ENCODE measurements around the gene DNAJC11. TPM values are rescaled to one million over a fixed set of nuclear protein-coding genes. Genes with fewer than 3 reads are reported as not detected.
A peak's percentile ranks its signal among the peaks of the same experiment; 100 is the strongest.

DNAJC11 gene
- total and polyA plus RNA-seq, 4 experiments from 2014 or later = 10.5 to 41.6 (median 31.7) TPM

- Histone ChIP-seq H3K4me3 (ENCODE audit: low read length in 2 of 2) (no peak overlapping the region), H3K4me1 (ENCODE audit: insufficient read depth, low read length) (no peaks in the 10 kb centered on the region), H3K36me3 (ENCODE audit: insufficient read depth, low read length) (no peaks in the 10 kb centered on the region), H3K27ac (ENCODE audit: low read depth, low read length) (no peak overlapping the region), H3K27me3 (ENCODE audit: insufficient read depth, low read length) (no peaks in the 10 kb centered on the region), H3K9me3 (ENCODE audit: control insufficient read depth in 1 of 2, low read length in 2 of 2) (no peaks in the 10 kb centered on the region)
- H3K27ac Mint-ChIP-seq = peak overlapping the region in 2 of 7 donors; percentile 41 to 68
- peaks cover 10 to 22% (median 15%) of the 10 kb centered on the region in 4 donors for H3K4me1 Mint-ChIP-seq
- peaks cover 0 to 3% (median 0%) of the 10 kb centered on the region in 8 donors for H3K9me3 Mint-ChIP-seq
- POLR2A ChIA-PET (ENCODE audit: partially characterized antibody) = no interaction called here
- DNase-seq = no peak
- no peaks in the 10 kb centered on the region for H3K36me3 Mint-ChIP-seq
- H3K4me3 Mint-ChIP-seq = no peak overlapping the region
- CTCF ChIA-PET (ENCODE audit: partially characterized antibody) = no interaction called here
- intact Hi-C loops (cut with micrococcal nuclease) = no loop called here
- H3K27me3 Mint-ChIP-seq = peaks cover 0 to 5% of the 10 kb centered on the region in 2 donors
Measured at GRCh38 chr1:6738987-6739676, 37.5 kb upstream of the DNAJC11 start.

- CTCF ChIA-PET (ENCODE audit: partially characterized antibody) = no interaction called here
- no peak overlapping the region for H3K27ac ChIP-seq (ENCODE audit: low read depth, low read length)
- Mint-ChIP-seq H3K4me3 (no peak overlapping the region), H3K27ac (no peak overlapping the region), H3K4me1 (peaks cover 6 to 11% (median 10%) of the 10 kb centered on the region in 4 donors), H3K36me3 (no peaks in the 10 kb centered on the region), H3K9me3 (no peaks in the 10 kb centered on the region), H3K27me3 (peaks cover 0 to 4% of the 10 kb centered on the region in 2 donors)
- no peaks in the 10 kb centered on the region for H3K4me1 ChIP-seq (ENCODE audit: insufficient read depth, low read length)
- H3K4me3 ChIP-seq (ENCODE audit: low read length in 2 of 2) = no peak overlapping the region
- POLR2A ChIA-PET (ENCODE audit: partially characterized antibody) = no interaction called here
- no peaks in the 10 kb centered on the region for H3K36me3 ChIP-seq (ENCODE audit: insufficient read depth, low read length)
- H3K9me3 ChIP-seq (ENCODE audit: control insufficient read depth in 1 of 2, low read length in 2 of 2) = no peaks in the 10 kb centered on the region
- no peaks in the 10 kb centered on the region for H3K27me3 ChIP-seq (ENCODE audit: insufficient read depth, low read length)
- DNase-seq = no peak
- intact Hi-C loops (cut with micrococcal nuclease) = no loop called here
Measured at GRCh38 chr1:6732942-6733341, 31.3 kb upstream of the DNAJC11 start.

- intact Hi-C loops (cut with micrococcal nuclease) = no loop called here
- H3K36me3 Mint-ChIP-seq = no peaks in the 10 kb centered on the region
- DNase-seq = no peak
- no peaks in the 10 kb centered on the region for H3K9me3 ChIP-seq (ENCODE audit: control insufficient read depth in 1 of 2, low read length in 2 of 2)
- H3K4me3 ChIP-seq (ENCODE audit: low read length in 2 of 2) = no peak overlapping the region
- H3K4me1 Mint-ChIP-seq = peaks cover 7 to 12% (median 10%) of the 10 kb centered on the region in 4 donors
- H3K4me1 ChIP-seq (ENCODE audit: insufficient read depth, low read length) = no peaks in the 10 kb centered on the region
- H3K27ac ChIP-seq (ENCODE audit: low read depth, low read length) = no peak overlapping the region
- ChIA-PET POLR2A (ENCODE audit: partially characterized antibody) (no interaction called here), CTCF (ENCODE audit: partially characterized antibody) (interaction anchor here (1.4 kb wide), 1 partner anchor 159 kb away, joined by 4 read pairs; no protein-coding TSS in a partner anchor)
- no peaks in the 10 kb centered on the region for H3K9me3 Mint-ChIP-seq
- H3K27me3 Mint-ChIP-seq = peaks cover 4 to 7% of the 10 kb centered on the region in 2 donors
- no peak overlapping the region for H3K4me3 Mint-ChIP-seq
- H3K27ac Mint-ChIP-seq = no peak overlapping the region
- no peaks in the 10 kb centered on the region for H3K36me3 ChIP-seq (ENCODE audit: insufficient read depth, low read length)
- H3K27me3 ChIP-seq (ENCODE audit: insufficient read depth, low read length) = no peaks in the 10 kb centered on the region
Measured at GRCh38 chr1:6731905-6732304, 30.3 kb upstream of the DNAJC11 start.

- Histone ChIP-seq H3K36me3 (ENCODE audit: insufficient read depth, low read length) (no peaks in the 10 kb centered on the region), H3K4me3 (ENCODE audit: low read length in 2 of 2) (no peak overlapping the region), H3K4me1 (ENCODE audit: insufficient read depth, low read length) (no peaks in the 10 kb centered on the region), H3K27me3 (ENCODE audit: insufficient read depth, low read length) (no peaks in the 10 kb centered on the region), H3K27ac (ENCODE audit: low read depth, low read length) (no peak overlapping the region), H3K9me3 (ENCODE audit: control insufficient read depth in 1 of 2, low read length in 2 of 2) (no peaks in the 10 kb centered on the region)
- POLR2A ChIA-PET (ENCODE audit: partially characterized antibody) = no interaction called here
- Mint-ChIP-seq H3K4me3 (no peak overlapping the region), H3K27ac (peak overlapping the region in 2 of 7 donors; percentile 22 to 24), H3K27me3 (peaks cover 4 to 7% of the 10 kb centered on the region in 2 donors), H3K4me1 (peaks cover 7 to 12% (median 10%) of the 10 kb centered on the region in 4 donors), H3K9me3 (no peaks in the 10 kb centered on the region), H3K36me3 (no peaks in the 10 kb centered on the region)
- DNase-seq = no peak
- CTCF ChIA-PET (ENCODE audit: partially characterized antibody) = interaction anchor here (0.7 to 1.4 kb wide), 3 partner anchors 12 to 339 kb away, joined by 3 to 4 read pairs (median 3); no protein-coding TSS in a partner anchor
- intact Hi-C loops (cut with micrococcal nuclease) = no loop called here
Measured at GRCh38 chr1:6730880-6731279, 29.3 kb upstream of the DNAJC11 start.

- Histone ChIP-seq H3K27ac (ENCODE audit: low read depth, low read length) (no peak overlapping the region), H3K36me3 (ENCODE audit: insufficient read depth, low read length) (no peaks in the 10 kb centered on the region), H3K9me3 (ENCODE audit: control insufficient read depth in 1 of 2, low read length in 2 of 2) (no peaks in the 10 kb centered on the region), H3K4me1 (ENCODE audit: insufficient read depth, low read length) (no peaks in the 10 kb centered on the region), H3K27me3 (ENCODE audit: insufficient read depth, low read length) (no peaks in the 10 kb centered on the region), H3K4me3 (ENCODE audit: low read length in 2 of 2) (no peak overlapping the region)
- H3K27ac Mint-ChIP-seq = no peak overlapping the region
- H3K36me3 Mint-ChIP-seq = no peaks in the 10 kb centered on the region
- H3K27me3 Mint-ChIP-seq = peaks cover 4 to 7% of the 10 kb centered on the region in 2 donors
- no peak for DNase-seq
- peaks cover 7 to 12% (median 10%) of the 10 kb centered on the region in 4 donors for H3K4me1 Mint-ChIP-seq
- POLR2A ChIA-PET (ENCODE audit: partially characterized antibody) = no interaction called here
- H3K4me3 Mint-ChIP-seq = no peak overlapping the region
- intact Hi-C loops (cut with micrococcal nuclease) = no loop called here
- H3K9me3 Mint-ChIP-seq = no peaks in the 10 kb centered on the region
- CTCF ChIA-PET (ENCODE audit: partially characterized antibody) = interaction anchor here (0.7 to 1.0 kb wide), 2 partner anchors 11 to 340 kb away, joined by 3 read pairs; no protein-coding TSS in a partner anchor
Measured at GRCh38 chr1:6730473-6730872, 28.9 kb upstream of the DNAJC11 start.

GRCh38 chr1:6727535-6727934 lies 25.9 kb upstream of the DNAJC11 start:
- peaks cover 4 to 6% of the 10 kb centered on the region in 2 donors for H3K27me3 Mint-ChIP-seq
- Histone ChIP-seq H3K27ac (ENCODE audit: low read depth, low read length) (no peak overlapping the region), H3K9me3 (ENCODE audit: control insufficient read depth in 1 of 2, low read length in 2 of 2) (no peaks in the 10 kb centered on the region), H3K36me3 (ENCODE audit: insufficient read depth, low read length) (no peaks in the 10 kb centered on the region), H3K4me1 (ENCODE audit: insufficient read depth, low read length) (no peaks in the 10 kb centered on the region), H3K27me3 (ENCODE audit: insufficient read depth, low read length) (no peaks in the 10 kb centered on the region), H3K4me3 (ENCODE audit: low read length in 2 of 2) (no peak overlapping the region)
- H3K9me3 Mint-ChIP-seq = no peaks in the 10 kb centered on the region
- peak in 4 of 5 donors; percentile 43 to 46 (median 44) for DNase-seq
- H3K36me3 Mint-ChIP-seq = no peaks in the 10 kb centered on the region
- CTCF ChIA-PET (ENCODE audit: partially characterized antibody) = interaction anchor here (1.0 to 1.6 kb wide), 2 partner anchors 19 to 343 kb away, joined by 3 to 5 read pairs; no protein-coding TSS in a partner anchor
- intact Hi-C loops (cut with micrococcal nuclease) = no loop called here
- no peak overlapping the region for H3K27ac Mint-ChIP-seq
- no peak overlapping the region for H3K4me3 Mint-ChIP-seq
- peaks cover 0 to 2% (median under 1%) of the 10 kb centered on the region in 4 donors for H3K4me1 Mint-ChIP-seq
- POLR2A ChIA-PET (ENCODE audit: partially characterized antibody) = no interaction called here

- Mint-ChIP-seq H3K27me3 (peaks cover 4 to 6% of the 10 kb centered on the region in 2 donors), H3K4me1 (peaks cover 0 to 2% (median under 1%) of the 10 kb centered on the region in 4 donors), H3K36me3 (no peaks in the 10 kb centered on the region), H3K4me3 (no peak overlapping the region), H3K27ac (no peak overlapping the region), H3K9me3 (no peaks in the 10 kb centered on the region)
- Histone ChIP-seq H3K27me3 (ENCODE audit: insufficient read depth, low read length) (no peaks in the 10 kb centered on the region), H3K9me3 (ENCODE audit: control insufficient read depth in 1 of 2, low read length in 2 of 2) (no peaks in the 10 kb centered on the region), H3K4me1 (ENCODE audit: insufficient read depth, low read length) (no peaks in the 10 kb centered on the region), H3K4me3 (ENCODE audit: low read length in 2 of 2) (no peak overlapping the region), H3K27ac (ENCODE audit: low read depth, low read length) (no peak overlapping the region), H3K36me3 (ENCODE audit: insufficient read depth, low read length) (no peaks in the 10 kb centered on the region)
- CTCF ChIA-PET (ENCODE audit: partially characterized antibody) = interaction anchor here (1.5 to 1.6 kb wide), 2 partner anchors 10 to 344 kb away, joined by 3 to 5 read pairs; no protein-coding TSS in a partner anchor
- no peak for DNase-seq
- intact Hi-C loops (cut with micrococcal nuclease) = no loop called here
- POLR2A ChIA-PET (ENCODE audit: partially characterized antibody) = no interaction called here
Measured at GRCh38 chr1:6726253-6726652, 24.6 kb upstream of the DNAJC11 start.

All from CD4-positive, alpha-beta memory T cell (primary cell).